SH-SY5Y (cell line): ENCODE results near the gene CALML4.

ENCODE experiments used
- GATA2 ChIP-seq: IDR thresholded peaks from 2 replicates; pipeline ENCODE4 v1.6.1; 2011; ENCODE audit warnings: mild to moderate bottlenecking, low read depth, low read length
- GATA3 ChIP-seq: IDR thresholded peaks from 2 replicates; pipeline ENCODE4 v1.6.1; 2011; ENCODE audit warnings: low read depth, mild to moderate bottlenecking, low read length, moderate library complexity

DNA sequence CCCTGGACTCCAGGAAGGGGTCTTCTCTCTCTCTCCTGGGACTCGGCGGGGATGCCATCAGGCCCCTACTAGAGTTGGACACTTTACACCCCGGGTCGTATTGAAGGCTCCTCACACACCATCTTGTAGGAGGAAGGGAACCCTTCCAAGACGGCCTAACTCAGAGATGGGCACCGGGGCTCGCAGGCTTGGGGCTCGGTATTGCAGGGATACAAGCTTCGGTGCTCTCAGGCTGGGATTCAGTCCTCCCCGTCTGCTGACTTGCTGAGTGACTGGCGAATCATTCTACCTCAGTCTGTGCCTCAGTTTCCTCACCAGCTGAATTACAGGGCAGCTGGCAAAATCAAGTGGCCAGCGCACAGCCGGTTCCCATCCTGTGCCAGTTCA, 419 bp upstream of the CALML4 start:
- TF ChIP-seq GATA2, result no peak
- TF ChIP-seq GATA3, result no peak
